Endothelial cell of umbilical vein (primary cell): ENCODE results near the gene PRUNE2. TPM values are rescaled to one million over a fixed set of nuclear protein-coding genes. Genes with fewer than 3 reads are reported as not detected.

Experiments used
- BruUV-seq: library from RNA; stranded (reverse); fragments of 400-500 nt; replicated peaks from 2 replicates; lab custom pipeline; 2021; lab: Mats Ljungman, UMichigan
- CTCF ChIA-PET: fragments of 300-600, 350-600 bp; sonication (Branson Sonifier 250); formaldehyde crosslinking; loops from one replicate; lab custom pipeline; 2021; ENCODE audit warnings: antibody characterized with exemption, inconsistent platforms; lab: Charles Lee
- POLR2A ChIA-PET: fragments of 300-600, 350-600 bp; sonication (Branson Sonifier 250); formaldehyde crosslinking; loops from one replicate; lab custom pipeline; 2021; ENCODE audit warnings: antibody characterized with exemption, inconsistent platforms; lab: Charles Lee
- DNase-seq: peaks from one replicate; pipeline ENCODE4 v3.0.0-alpha.2; 2011; ENCODE audit warnings: low read depth, low spot score
- FAIRE-seq: peaks from 2 replicates; lab custom pipeline; 2011; peaks lifted over from hg19 to GRCh38; lab: Jason Lieb, UNC
- H2AFZ ChIP-seq: 2 replicates; pipeline ENCODE4 v1.6.0; 2012; ENCODE audit warnings: low read depth, low read length, control low read depth, inconsistent platforms
- H3K27ac ChIP-seq: 2 replicates; pipeline ENCODE4 v1.5.1; 2011; ENCODE audit warnings: low read depth, mild to moderate bottlenecking, control low read depth, low read length, moderate library complexity; ENCODE audit not compliant: insufficient read depth
- H3K27me3 ChIP-seq, 2 experiments: 2 replicates each; pipeline versions ENCODE4 v1.6.0 to v1.6.1; 2011; ENCODE audit warnings: low read length in 2 of 2, mixed read lengths in 1 of 2; ENCODE audit not compliant: control insufficient read depth in 2 of 2, insufficient read depth in 2 of 2
- H3K36me3 ChIP-seq, 2 experiments: 2 replicates in 1 of 2; 3 replicates in 1 of 2; pipeline ENCODE4 v1.5.1; 2011; ENCODE audit warnings: low read length in 2 of 2, mild to moderate bottlenecking in 1 of 2, moderate library complexity in 1 of 2; ENCODE audit not compliant: control insufficient read depth in 2 of 2, insufficient read depth in 2 of 2; ENCODE audit errors: extremely low read depth in 1 of 2
- H3K4me1 ChIP-seq: 3 replicates; pipeline ENCODE4 v1.5.1; 2011; ENCODE audit warnings: mild to moderate bottlenecking, low read length; ENCODE audit not compliant: control insufficient read depth, insufficient read depth; ENCODE audit errors: extremely low read depth
- H3K4me2 ChIP-seq: 2 replicates; pipeline ENCODE4 v1.6.1; 2011; ENCODE audit warnings: low read length, control low read depth, mixed read lengths; ENCODE audit not compliant: insufficient read depth
- H3K4me3 ChIP-seq, 3 experiments: fragments of 200-600 bp in 1 of 3; sonication (generic), shearing (Covaris generic) in 1 of 3; replicated peaks in 1 of 3; 2 replicates each; pipeline ENCODE4 v1.5.1; 2011 to 2016; ENCODE audit warnings: control low read depth in 3 of 3, low read length in 3 of 3, mild to moderate bottlenecking in 2 of 3, inconsistent platforms in 1 of 3, low read depth in 1 of 3, moderate library complexity in 1 of 3; ENCODE audit not compliant: insufficient read depth in 1 of 3
- H3K79me2 ChIP-seq: 2 replicates; pipeline ENCODE4 v1.6.0; 2012; ENCODE audit warnings: low read length, inconsistent platforms; ENCODE audit not compliant: control insufficient read depth, insufficient read depth
- H3K9ac ChIP-seq: replicated peaks from 2 replicates; pipeline ENCODE3; 2011; ENCODE audit warnings: low read length, control low read depth; ENCODE audit not compliant: insufficient read depth; ENCODE audit errors: extremely low read depth
- H3K9me1 ChIP-seq: replicated peaks from 3 replicates; pipeline ENCODE4 v1.6.0; 2011; ENCODE audit warnings: mild to moderate bottlenecking, low read length; ENCODE audit not compliant: control insufficient read depth, insufficient read depth; ENCODE audit errors: extremely low read depth
- H3K9me3 ChIP-seq: replicated peaks from 2 replicates; pipeline ENCODE4 v1.5.1; 2012; ENCODE audit warnings: low read length, inconsistent platforms; ENCODE audit not compliant: control insufficient read depth, insufficient read depth
- H4K20me1 ChIP-seq: replicated peaks from 2 replicates; pipeline ENCODE3; 2011; ENCODE audit warnings: mild to moderate bottlenecking, low read length; ENCODE audit not compliant: control insufficient read depth, insufficient read depth; ENCODE audit errors: extremely low read depth
- EZH2 ChIP-seq: IDR thresholded peaks from 2 replicates; pipeline ENCODE4 v1.6.1; 2012; ENCODE audit warnings: borderline replicate concordance, low read depth, mild to moderate bottlenecking, moderate library complexity, low read length, inconsistent platforms; ENCODE audit not compliant: severe bottlenecking
- FOS ChIP-seq: IDR thresholded peaks from 2 replicates; pipeline ENCODE4 v1.6.1; 2011; ENCODE audit warnings: mild to moderate bottlenecking, low read length, moderate library complexity, borderline replicate concordance; ENCODE audit not compliant: insufficient read depth
- GATA2 ChIP-seq: IDR thresholded peaks from 2 replicates; pipeline ENCODE4 v1.7.0; 2011; ENCODE audit warnings: low read depth, mild to moderate bottlenecking, moderate library complexity, mixed read lengths, low read length; ENCODE audit not compliant: insufficient read length, insufficient read depth
- JUN ChIP-seq: IDR thresholded peaks from 2 replicates; pipeline ENCODE4 v1.6.1; 2011; ENCODE audit warnings: borderline replicate concordance, low read depth; ENCODE audit not compliant: insufficient read length, insufficient read depth
- MAX ChIP-seq: IDR thresholded peaks from 2 replicates; pipeline ENCODE4 v1.6.1; 2011; ENCODE audit not compliant: insufficient read depth, insufficient read length
- MYC ChIP-seq: IDR thresholded peaks from one replicate; pipeline ENCODE4 v1.6.1; 2011; ENCODE audit warnings: mild to moderate bottlenecking, low read depth, low read length
- POLR2A ChIP-seq: IDR thresholded peaks from 2 replicates; pipeline ENCODE4 v1.6.1; 2012; ENCODE audit warnings: low read depth, mild to moderate bottlenecking, control low read depth, low read length
- POLR2AphosphoS5 ChIP-seq: IDR thresholded peaks from 2 replicates; pipeline ENCODE4 v1.6.1; 2012; ENCODE audit warnings: low read depth, mild to moderate bottlenecking, control low read depth, low read length, moderate library complexity; ENCODE audit not compliant: insufficient read depth
- dilution Hi-C: fragments of 300-500 bp; cut with MboI; formaldehyde crosslinking; loops from one replicate; pipeline ENCODE4 v1.15.0; 2019; ENCODE audit warnings: low sequenced_read_pairs; ENCODE audit not compliant: extremely low pct_ligation_motif_present
- intact Hi-C: fragments of 100-400 bp; cut with micrococcal nuclease; formaldehyde crosslinking; loops from one replicate; pipeline ENCODE4 v1.10.0; 2022
- polyA plus RNA-seq, 4 experiments: library from polyadenylated mRNA; depleted of rRNA in 3 of 4; stranded (reverse) in 3 of 4; unstranded in 1 of 4; fragments of >200 nt; gene quantifications; 2 replicates each; pipeline versions ENCODE4 v1.2.1 to v1.2.3, GENCODE V29; 2011 to 2012; ENCODE audit warnings: missing spikeins in 1 of 4
- total RNA-seq: library from RNA; stranded (reverse); gene quantifications from 2 replicates; pipeline ENCODE4 v1.2.3, GENCODE V29; 2021
- TF ChIP-seq, protein P1 (sequence below), 2 donors: IDR thresholded peaks; 1 replicate in 1 of 2; 2 replicates in 1 of 2; pipeline ENCODE4 v1.5.1; 2011; ENCODE audit warnings: low read length in 2 of 2, mild to moderate bottlenecking in 2 of 2, moderate library complexity in 2 of 2, control low read depth in 1 of 2, inconsistent platforms in 1 of 2, low read depth in 1 of 2; ENCODE audit not compliant: insufficient read depth in 1 of 2; ENCODE audit errors: extremely low read depth in 1 of 2

Gene PRUNE2
- total and polyA plus RNA-seq, 2 donors (not counting 3 experiments of a cell fraction or from before 2014, with no cell fraction given) = 15.8 to 21.7 TPM

DNA sequence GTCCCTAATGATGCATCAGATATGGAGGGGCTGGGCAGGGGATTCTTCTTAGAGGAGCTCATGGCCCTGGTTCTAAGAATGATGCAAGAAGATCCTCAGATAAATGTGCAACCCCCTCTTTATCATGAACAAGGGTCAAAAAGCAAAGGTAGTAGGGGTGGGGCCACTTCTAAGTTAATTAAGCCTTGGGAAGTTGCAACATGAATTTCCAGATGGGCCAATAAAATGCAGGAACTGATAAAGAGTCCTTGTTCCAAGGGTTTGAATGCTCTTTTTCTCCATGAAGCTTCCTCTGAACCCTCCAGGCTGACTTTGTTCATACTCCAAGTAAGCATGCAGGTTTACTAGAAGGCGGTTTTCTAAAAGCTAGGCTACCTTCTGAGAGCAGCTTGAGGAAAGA, 116.1 kb downstream of the PRUNE2 start:
- no peak for DNase-seq
- intact Hi-C loops = no loop called here
- Histone ChIP-seq H4K20me1 (no peaks in the 10 kb centered on the region), H3K9me1 (no peaks in the 10 kb centered on the region), H3K9ac (no peak overlapping the region), H3K4me1 (no peaks in the 10 kb centered on the region), H3K9me3 (no peaks in the 10 kb centered on the region), H3K4me3 (no peak overlapping the region), H3K27ac (no peak overlapping the region), H3K27me3 (peaks cover 2 to 3% of the 10 kb centered on the region in 2 experiments), H3K79me2 (no peaks in the 10 kb centered on the region), H2AFZ (no peak overlapping the region), H3K36me3 (no peaks in the 10 kb centered on the region), H3K4me2 (no peak overlapping the region)
- TF ChIP-seq POLR2AphosphoS5 (no peak), MYC (no peak), FOS (no peak), MAX (no peak), GATA2 (no peak), EZH2 (no peak), POLR2A (no peak), JUN (no peak)
- TF ChIP-seq, protein P1, sequence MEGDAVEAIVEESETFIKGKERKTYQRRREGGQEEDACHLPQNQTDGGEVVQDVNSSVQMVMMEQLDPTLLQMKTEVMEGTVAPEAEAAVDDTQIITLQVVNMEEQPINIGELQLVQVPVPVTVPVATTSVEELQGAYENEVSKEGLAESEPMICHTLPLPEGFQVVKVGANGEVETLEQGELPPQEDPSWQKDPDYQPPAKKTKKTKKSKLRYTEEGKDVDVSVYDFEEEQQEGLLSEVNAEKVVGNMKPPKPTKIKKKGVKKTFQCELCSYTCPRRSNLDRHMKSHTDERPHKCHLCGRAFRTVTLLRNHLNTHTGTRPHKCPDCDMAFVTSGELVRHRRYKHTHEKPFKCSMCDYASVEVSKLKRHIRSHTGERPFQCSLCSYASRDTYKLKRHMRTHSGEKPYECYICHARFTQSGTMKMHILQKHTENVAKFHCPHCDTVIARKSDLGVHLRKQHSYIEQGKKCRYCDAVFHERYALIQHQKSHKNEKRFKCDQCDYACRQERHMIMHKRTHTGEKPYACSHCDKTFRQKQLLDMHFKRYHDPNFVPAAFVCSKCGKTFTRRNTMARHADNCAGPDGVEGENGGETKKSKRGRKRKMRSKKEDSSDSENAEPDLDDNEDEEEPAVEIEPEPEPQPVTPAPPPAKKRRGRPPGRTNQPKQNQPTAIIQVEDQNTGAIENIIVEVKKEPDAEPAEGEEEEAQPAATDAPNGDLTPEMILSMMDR (IDR thresholded peaks at IDR 0.05; ENCODE audit: extremely low read depth in 1 of 2, insufficient read depth in 1 of 2, low read depth in 1 of 2, low read length in 2 of 2) = no peak
- BruUV-seq = no TSS peak
- POLR2A ChIA-PET = no interaction called here
- FAIRE-seq = no peak
- CTCF ChIA-PET = no interaction called here
- dilution Hi-C loops = no loop called here
